Choroid plexus epithelial cell (primary cell): ENCODE results near the gene NOXA1.
A peak's percentile ranks its signal among the peaks of the same experiment; 100 is the strongest.
"Not testable (repeated sequence)": the region's sequence is repeated elsewhere in the genome, so short reads cannot be mapped to it uniquely, and the experiment has no call there.

Source experiments
- DNase-seq: peaks from one replicate; pipeline ENCODE4 v3.0.0-alpha.2; 2010; ENCODE audit warnings: low read depth
- H3K4me3 ChIP-seq: 2 replicates; pipeline ENCODE4 v1.5.1; 2011; ENCODE audit warnings: low read depth, mild to moderate bottlenecking, control low read depth, low read length, moderate library complexity
- CTCF ChIP-seq: conservative IDR thresholded peaks from 2 replicates; pipeline ENCODE4 v1.5.1; 2011; ENCODE audit warnings: low read depth, mild to moderate bottlenecking, control low read depth, inconsistent platforms, low read length, moderate library complexity

NOXA1 gene

GRCh38 chr9:137383784-137384756, 39.1 kb upstream of the NOXA1 start:
- no peak for DNase-seq
- H3K4me3 ChIP-seq: no peak overlapping the region
- TF ChIP-seq CTCF: no peak

- DNase-seq: no peak
- no peak for TF ChIP-seq CTCF
- H3K4me3 ChIP-seq: no peak overlapping the region
Observed at GRCh38 chr9:137385061-137385655, 38.0 kb upstream of the NOXA1 start.

- DNase-seq, H3K4me3 ChIP-seq: not testable (repeated sequence)
Observed at GRCh38 chr9:137386507-137387113, 36.6 kb upstream of the NOXA1 start.

- no peak overlapping the region for H3K4me3 ChIP-seq
- peak; percentile 42 for DNase-seq
- TF ChIP-seq CTCF: no peak
Observed at GRCh38 chr9:137387114-137387890, 35.9 kb upstream of the NOXA1 start.

- no peak for TF ChIP-seq CTCF
Observed at GRCh38 chr9:137387891-137388560, 35.2 kb upstream of the NOXA1 start.

GRCh38 chr9:137388589-137389427, 34.4 kb upstream of the NOXA1 start:
- TF ChIP-seq CTCF: no peak
- H3K4me3 ChIP-seq: no peak overlapping the region
- no peak for DNase-seq

More at GRCh38 chr9:137387891-137388560, 35.2 kb upstream of the NOXA1 start:
- no peak overlapping the region for H3K4me3 ChIP-seq
- no peak for DNase-seq
